Activated CD4-positive, alpha-beta T cell treated with anti-CD3 and anti-CD28 coated beads, Interleukin-2, amount 50 U/mL, for 24 hours (primary cell): ENCODE measurements around the gene KMT2C.
A peak's percentile ranks its signal among the peaks of the same experiment; 100 is the strongest.
"Not testable (repeated sequence)": the region's sequence is repeated elsewhere in the genome, so short reads cannot be mapped to it uniquely, and the experiment has no call there.

Source experiments
- DNase-seq, 2 donors: peaks; one replicate each; pipeline ENCODE4 v3.0.0-alpha.2; 2020; ENCODE audit warnings: low read depth in 1 of 2, low spot score in 1 of 2

Gene KMT2C

DNA sequence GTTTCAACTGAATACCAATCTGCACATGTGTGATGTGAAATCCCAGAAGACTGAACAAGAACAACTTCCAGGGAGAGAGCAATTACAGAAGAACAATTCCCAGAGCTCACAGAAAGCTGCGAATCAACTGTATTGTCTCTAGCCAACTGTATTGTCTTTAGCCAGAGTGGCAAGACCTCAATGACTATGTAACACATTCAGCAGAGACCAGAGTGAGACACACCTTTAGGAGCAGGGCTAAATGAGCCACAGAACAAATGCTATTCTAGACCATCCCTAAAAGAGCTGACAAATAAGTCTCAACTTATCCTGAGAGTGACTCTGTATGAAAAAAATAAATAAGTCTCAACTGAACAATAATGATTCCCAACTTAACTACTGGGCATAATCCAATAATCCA lies 72.0 kb downstream of the KMT2C start:
- DNase-seq: no peak

DNA sequence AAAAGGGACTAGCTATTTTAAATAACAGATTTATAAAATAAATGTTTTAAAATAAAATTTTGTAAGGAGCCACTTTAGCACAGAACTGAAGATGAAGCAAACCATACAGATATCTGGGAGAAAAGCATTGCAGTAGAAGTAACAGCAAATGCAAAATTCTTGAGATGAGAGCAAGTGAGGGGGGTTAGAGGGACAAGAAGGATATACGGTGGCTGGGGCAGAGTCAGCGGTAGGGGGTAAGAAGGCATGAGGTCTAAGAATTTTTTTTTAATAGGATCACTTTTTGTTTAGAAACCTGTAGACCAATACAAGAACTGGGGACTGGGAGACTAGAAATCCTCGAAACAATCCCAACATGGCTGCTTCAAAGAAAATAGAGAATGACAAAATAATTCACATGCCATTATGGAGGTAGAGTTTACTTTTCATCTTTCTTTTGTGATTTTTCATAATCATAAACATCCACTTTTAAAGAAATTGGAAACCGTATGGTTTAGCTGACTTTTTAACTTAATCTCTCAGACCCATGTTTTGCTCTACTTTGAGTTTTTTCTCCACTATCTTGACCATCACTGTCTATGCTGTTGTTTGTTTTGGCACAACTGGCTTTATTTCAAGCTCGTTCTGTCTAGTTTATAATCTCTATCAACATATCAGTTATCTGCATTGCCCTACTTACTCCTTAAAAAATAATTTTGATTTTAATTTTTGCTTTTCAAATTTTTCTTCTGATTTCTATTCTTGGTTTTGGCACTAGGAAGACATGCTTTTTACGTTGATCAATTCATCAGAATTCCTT lies 73.5 kb downstream of the KMT2C start:
- DNase-seq: no peak

DNA sequence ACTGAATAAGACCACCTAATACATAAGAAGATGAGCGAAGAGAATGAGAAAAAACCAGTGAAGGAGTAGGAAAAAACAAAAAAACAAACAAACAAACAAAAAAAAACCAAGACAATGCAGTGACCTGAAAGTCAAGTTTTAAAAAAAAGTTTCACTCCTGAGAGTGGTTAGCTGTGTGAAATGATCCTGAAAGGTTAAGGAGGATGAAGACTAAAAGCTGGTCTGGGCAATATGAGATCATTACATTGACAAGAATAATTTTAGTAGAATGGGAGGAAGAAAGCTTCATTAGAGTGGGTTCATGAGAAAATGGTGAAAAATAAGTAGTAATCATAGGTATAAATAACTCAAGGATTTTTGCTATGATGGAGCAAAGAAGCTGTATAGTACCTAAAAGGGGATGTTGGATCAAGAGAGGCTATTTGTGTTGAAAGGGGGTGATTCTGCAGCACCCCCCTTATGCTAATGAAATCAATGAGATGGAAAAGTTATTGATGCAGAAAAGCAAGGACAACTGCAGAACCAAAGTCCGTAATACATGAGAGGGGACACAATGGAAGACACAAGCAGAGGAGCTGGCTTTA lies 80.2 kb downstream of the KMT2C start:
- no peak for DNase-seq

DNA sequence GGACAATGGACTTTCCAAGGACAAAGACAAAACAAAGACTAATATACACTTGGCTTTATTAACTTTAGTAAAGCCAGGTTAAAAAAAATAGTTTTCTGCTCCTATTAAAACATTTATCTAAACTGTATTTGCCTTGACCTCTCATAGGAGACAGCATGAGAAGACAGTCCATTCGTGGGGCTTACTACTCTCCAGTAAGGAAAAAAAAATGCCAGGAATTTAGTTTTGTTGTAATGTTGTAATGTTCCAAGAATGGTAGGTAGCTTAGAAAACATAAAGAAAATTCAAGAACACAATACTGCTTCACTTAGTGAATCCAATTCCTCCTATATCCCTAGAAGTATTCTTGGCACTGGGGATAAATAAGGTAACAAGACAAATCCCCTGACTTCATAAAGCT lies 81.7 kb downstream of the KMT2C start:
- DNase-seq: no peak

DNA sequence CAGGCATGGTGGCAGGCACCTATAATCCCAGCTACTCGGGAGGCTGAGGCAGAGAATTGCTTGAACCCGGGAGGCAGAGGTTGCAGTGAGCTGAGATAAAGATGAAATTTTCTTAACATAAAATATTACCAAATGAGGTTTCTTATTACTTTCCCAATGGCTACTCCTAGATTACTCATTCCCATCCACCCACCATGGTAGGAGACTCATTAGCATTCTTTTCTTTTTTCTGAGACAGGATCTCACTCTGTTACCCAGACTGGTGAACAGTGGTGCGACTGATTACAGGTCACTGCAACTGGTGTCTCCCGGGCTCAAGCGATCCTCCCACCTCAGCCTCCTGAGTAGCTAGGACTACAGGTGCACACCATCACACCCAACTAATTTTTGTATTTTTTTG lies 82.5 kb downstream of the KMT2C start:
- not testable (repeated sequence) for DNase-seq

DNA sequence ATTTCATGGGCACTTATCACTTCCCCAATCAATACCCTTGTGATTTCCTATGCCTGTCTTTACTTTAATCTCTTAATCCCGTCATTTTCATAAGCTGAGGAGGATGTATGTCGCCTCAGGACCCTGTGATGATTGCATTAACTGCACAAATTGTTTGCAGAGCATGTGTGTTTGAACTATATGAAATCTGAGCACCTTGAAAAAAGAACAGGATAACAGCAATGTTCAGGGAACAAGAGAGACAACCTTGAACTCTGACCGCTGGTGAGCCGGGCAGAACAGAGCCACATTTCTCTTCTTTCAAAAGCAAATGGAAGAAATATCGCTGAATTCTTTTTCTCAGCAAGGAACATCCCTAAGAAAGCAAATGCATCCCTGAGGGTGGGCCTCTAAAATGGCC lies 84.1 kb downstream of the KMT2C start:
- DNase-seq: not testable (repeated sequence)

DNA sequence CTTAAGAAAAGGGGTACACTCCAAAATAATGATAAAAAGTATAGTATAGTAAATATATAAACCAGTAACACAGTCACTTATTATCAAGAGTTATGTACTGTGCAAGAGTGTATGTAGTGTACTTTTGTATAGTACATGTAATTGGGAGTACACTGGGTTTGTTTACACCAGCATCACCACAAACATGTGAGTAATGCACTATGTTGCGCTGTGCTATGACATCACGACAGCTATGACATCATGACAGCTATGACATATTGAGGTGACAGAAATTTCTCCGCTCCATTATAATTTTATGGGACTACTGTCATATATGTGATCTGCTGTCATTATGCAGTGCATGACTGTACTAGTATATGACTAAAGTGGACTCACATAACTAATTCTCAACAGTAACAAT lies 84.6 kb downstream of the KMT2C start:
- DNase-seq: no peak

DNA sequence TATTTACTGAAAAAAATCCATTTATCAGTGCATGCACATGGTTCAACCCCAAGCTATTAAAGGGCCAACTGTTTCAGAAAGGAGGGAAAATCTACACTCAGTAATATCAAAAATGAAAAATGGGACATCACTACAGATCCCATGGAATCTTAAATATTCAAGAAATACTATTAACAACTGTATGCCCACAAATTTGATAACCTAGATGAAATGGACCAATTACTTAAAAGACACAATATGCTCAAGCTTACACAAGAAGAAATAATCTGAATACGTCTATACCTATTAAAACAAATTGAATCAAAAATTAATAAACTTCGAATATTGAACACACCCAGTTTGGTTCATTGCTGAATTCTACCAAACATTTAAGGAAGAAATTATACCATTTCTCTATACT lies 87.9 kb downstream of the KMT2C start:
- no peak for DNase-seq

DNA sequence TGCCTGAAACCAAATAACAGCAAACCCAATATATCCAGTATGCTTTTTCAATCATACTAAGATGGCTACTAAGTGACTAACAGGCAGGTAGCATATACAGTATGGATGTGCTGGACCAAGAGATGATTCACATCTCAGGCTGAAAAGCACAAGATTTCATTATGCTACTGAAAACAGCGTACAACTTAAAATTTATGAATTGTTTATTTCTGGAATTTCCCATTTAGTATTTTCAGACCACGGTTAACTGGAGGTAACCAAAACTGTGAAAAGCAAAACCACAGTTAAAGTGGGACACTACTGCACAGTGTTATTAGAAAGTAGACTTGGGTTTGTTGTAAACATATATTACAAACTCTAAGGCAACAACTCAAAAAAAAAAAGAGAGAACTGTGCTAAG lies 91.5 kb downstream of the KMT2C start:
- DNase-seq: no peak

DNA sequence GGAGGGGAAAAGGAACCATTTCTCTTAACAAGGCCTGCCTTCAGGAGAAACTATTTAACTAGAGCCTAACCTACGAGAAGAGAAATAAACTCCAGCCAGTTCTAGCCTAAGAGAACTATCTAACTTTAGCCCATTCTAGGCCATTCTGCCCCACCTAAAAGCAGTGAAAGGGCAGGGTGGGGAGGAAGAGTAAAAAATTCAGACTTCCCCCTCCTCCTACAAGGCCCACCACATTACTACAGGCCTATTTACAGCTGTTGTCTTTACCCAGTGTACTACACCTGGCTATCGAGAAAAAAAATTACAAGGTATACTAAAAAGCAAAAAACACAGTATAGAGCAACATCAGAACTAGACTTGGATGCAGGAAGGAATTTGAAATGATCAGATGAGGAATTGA lies 93.0 kb downstream of the KMT2C start:
- DNase-seq: no peak

DNA sequence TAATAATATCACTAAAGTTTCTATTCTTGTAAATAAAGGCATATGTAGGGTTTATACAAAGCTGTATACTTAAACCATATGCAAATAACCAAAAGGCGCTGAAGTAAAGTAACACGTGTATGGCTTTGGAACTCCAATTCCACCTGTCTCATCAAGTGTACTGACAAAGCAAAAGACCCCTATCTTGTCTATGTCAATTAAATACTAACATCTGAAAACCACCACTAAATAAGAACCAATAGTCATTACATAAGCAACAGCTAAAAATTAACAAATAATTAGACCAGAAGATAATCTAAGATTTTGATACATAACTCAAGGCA lies 93.9 kb downstream of the KMT2C start:
- DNase-seq: no peak

DNA sequence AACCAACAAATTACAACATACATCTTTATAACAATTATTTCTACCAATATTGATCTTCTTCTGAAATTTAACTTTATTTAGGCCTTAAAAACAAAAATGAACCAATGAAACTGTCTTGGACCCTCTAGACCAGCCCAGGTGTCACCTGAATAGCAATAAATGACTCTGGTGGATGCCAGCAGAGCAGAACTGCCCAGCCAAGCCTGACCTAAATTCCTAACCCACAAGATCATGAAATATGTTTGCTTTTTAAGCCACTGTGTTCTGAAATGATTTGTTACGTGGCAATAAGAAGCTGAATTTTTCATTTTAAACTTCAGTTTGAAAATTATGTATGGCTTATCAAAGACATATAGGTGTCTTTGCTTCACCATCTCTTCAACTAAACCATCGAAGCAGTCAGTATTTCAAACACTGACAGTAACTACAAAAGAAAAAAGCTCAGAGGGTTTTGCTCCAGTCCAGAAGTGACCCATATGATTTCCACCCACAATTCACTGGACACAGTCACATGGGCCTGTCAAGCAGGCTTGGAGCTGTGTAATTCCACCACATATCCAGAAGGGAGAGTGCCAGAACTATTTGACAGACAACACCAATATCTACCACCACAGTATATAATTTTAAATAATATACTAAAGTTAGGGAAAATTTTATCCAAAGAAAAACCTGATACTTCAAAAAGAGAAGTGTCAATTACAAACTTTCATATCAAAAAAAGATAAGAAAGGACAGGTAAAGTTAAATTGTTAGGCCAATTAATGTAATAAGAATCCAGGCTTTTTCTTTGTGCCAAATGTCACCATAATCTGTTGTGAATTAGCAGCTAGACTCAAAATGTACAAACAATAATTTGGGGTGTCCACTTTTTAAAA lies 94.5 kb downstream of the KMT2C start:
- no peak for DNase-seq

DNA sequence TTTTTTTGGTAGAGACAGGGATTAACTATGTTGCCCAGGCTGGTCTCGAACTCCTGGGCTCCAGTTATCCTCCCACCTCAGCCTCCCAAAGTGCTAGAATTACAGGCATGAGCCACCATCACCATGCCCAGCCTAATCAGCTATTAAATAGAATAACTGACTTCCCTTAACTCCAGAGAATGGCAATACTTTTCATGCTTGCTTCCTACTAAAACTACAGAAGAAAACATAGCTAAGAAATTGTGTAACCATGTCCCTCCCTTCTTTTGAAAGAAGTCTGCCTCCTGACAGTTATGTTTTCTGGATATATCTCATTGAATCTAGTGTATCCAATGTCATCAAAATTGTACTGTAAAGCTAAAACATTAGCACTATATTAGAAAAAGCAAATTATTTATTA lies 95.6 kb downstream of the KMT2C start:
- no peak for DNase-seq

DNA sequence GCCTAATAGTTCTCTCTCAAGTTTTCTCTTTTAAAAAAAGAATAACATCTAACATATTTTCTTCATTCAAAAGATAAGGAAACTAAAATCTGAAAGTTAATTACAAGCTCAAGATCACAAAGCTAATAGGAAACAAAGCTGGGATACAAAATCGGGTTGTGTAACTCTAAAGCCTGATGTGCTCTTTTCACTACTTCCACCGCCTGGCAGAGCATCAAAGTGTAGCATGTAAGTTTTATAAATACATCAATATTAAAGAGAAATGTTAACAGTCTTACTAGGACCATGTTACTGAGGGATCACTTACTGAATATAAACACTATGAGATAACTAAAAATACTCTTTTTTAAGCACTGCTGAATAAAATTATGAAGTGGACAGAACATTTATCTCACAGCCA lies 97.2 kb downstream of the KMT2C start:
- DNase-seq: no peak

DNA sequence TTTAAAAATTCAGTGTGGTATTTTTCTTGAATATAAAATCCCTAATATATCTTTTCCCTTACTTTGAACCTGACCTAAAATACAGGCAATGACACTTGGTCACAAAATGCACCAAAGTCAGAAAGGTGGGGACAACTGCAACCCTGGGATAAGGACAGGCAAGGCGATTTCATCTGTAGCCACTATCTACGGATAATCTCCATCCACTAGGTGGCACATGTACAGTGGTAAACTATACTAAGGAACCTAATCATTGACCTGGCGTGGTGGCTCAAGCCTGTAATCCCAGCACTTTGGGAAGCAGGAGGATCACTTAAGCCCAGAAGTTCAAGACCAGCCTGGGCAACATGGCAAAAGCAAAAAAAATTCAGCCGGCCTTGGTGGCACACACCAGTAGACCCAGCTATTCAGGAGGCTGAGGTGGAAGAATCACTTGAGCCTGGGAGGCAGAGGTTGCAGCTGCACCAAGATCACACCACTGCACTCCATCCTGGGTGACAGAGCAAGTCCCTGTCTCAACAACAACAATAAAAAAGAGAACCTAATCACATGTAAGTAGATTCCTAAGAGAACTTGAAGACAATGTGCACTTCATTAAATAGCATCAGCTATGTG lies 98.9 kb downstream of the KMT2C start:
- DNase-seq: peak in 1 of 2 donors; percentile 17

DNA sequence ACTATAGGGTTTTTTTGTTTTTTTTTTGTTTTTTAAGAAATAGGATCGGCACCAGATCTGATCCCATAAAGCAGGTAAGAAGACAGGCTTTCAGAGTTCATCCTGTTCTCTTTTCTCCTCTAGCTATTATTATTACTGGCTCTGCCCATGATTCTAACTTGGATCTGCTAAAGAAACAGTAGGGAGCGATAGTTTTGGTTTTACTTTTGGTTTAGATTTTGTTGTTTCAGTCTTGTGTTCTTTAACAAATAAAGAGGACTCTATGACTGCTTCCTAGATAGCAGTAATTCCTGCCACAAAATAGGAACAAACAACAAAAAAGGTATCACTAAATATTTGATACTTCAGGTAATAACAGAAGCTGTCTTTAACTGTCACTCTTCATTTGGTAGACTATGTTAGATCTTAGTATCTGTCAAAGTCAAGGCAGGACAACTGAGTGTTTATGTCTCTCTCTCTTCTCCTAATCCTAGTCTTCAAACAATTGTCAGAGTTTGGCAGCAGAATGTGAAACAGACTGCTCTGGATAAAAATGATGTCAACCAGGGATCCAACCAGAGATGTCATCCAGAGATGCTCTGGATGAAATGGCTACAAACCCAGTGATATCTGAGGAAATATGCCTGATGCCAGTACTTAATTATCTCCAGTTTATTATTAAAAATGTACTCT lies 99.8 kb downstream of the KMT2C start:
- DNase-seq: no peak

DNA sequence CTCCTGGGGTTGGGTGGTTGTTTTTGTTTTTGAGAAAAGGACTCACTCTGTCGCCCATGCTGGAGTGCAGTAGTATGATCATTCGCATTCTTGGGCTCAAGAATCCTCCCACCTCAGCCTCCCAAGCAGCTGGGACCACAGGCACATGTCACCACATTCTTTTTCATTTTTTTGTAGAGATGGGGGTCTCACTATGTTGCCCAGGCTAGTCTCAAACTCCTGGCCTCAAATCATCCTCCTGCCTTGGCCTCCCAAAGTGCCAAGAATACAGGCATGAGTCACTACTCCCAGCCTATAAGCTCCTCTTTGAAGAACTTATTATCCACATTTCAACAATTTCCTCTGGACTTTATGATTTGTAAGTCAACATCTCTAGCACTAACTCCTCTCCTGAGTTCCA lies 102.7 kb downstream of the KMT2C start:
- no peak for DNase-seq

DNA sequence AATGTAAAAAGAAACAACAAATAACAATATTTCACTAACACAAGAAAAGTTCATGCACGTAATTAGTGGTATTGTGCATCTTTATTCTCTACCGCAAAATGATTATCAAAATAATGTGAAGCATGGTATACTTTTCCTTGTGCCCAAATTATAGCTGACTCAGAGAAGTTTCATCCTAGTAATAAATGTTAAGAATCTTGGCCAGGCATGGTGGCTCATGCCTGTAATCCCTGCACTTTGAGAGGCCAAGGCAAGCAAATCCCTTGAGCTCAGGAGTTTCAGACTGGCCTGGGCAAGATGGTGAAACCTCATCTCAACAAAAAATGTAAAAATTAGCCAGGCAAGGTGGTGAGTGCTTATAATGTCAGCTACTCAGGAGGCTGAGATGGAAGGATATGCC lies 105.0 kb downstream of the KMT2C start:
- no peak for DNase-seq

DNA sequence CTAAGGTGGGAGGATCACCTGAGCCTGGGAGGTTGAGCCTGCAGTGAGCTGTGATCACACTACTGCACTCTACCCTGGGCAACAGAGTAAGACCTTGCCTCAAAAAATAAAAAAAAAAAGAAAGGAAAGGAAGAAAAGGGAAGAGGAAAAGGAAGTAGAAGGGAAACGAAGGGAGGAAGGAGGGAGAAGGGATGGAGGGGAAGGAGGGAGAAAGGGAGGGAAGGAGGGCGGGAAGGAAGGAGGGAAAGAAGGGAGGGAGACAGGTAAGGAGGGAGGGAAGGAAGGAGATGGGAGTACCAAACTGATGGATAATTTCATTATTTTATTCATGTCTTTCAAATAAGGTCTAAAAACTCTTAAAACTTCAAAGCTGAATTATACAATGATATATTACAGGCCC lies 106.3 kb downstream of the KMT2C start:
- DNase-seq: no peak

DNA sequence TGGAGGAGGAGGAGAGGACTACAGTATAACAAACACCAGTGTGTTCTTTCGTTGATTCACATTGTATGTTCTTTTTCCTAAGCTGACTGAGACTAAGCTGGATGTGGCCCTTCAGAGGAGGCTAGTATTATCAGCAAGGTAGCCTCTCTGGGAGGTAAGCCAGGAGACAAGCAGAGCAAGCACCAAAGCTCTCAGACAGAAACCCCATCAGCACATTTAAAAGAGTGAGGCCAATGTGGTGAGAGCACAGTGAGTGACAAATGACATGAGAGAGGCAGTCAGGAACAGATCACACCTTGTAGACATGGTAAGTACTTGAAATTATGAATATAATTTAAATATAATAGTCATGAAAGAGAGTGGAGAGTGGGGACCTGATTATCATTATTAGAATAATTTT lies 107.6 kb downstream of the KMT2C start:
- no peak for DNase-seq

DNA sequence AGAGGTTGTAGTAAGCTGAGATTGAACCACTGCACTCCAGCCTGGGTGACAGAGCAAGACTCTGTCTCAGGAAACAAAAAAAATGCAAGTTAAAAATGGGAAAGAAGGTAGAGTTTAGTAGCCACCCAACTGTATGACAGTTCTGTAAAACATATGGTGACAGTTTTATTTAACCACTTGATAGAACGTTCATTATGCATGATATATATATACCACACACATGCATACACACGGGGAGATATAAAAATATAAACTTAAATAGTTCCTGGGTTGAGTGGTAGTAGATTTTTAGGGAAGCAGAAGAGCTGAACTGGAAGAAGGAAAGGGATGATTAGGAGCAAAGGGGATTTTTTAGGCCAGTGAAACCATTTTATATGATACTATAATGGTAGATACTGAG lies 120.0 kb downstream of the KMT2C start:
- DNase-seq: no peak
